CD4-positive, alpha-beta T cell treated with Interleukin-4 for 1 hour (primary cell): Measurements from ENCODE around the gene GPRC5C.
A peak's percentile ranks its signal among the peaks of the same experiment; 100 is the strongest.
"Not testable (repeated sequence)": the region's sequence is repeated elsewhere in the genome, so short reads cannot be mapped to it uniquely, and the experiment has no call there.

ENCODE experiments used
- DNase-seq, 2 donors: peaks; one replicate each; pipeline ENCODE4 v3.0.0-alpha.2; 2020 to 2022

The GPRC5C gene

DNA sequence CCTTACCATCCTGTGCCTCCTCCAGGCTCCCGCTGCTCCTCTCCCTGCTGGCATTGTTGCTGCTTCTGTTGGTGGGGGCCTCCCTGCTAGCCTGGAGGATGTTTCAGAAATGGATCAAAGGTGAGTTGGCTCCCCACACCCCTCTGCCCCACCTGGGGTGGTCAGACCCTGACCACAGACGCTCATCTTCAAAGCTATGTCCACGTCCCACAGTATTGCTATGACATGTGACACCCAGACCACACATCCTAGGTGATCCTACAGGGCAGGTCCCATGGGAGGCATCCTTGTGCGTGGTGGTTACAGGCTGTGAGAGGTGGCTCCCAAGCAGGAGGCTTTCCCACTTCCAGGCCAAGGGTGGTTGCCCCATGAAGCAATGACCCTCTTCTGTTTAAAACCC, 45.5 kb downstream of the GPRC5C start:
- DNase-seq: no peak

GRCh38 chr17:74478420-74479100, 46.7 kb downstream of the GPRC5C start:
- peak; percentile 43 to 60 for DNase-seq

DNA sequence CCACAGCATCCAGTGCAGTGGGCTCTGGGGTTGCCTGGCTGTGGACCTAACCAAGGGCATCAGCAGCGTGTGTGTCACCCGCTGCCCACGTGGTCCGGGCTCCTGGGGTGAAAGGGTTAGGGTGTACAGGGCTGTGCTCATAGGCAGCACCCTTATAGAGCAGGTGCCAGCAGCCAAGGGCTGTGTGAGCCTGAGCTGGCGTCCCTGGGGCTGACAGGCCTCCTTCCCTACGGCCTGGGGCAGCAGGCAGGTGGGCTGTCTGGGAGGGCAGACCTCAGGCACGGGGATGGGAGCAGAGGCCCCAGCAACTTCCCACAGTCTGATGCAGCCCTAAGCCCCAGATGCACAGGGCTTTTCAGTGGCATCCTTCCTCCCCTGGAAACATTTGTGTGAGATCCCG, 48.4 kb downstream of the GPRC5C start:
- no peak for DNase-seq

GRCh38 chr17:74481621-74482020, 49.7 kb downstream of the GPRC5C start:
- no peak for DNase-seq

DNA sequence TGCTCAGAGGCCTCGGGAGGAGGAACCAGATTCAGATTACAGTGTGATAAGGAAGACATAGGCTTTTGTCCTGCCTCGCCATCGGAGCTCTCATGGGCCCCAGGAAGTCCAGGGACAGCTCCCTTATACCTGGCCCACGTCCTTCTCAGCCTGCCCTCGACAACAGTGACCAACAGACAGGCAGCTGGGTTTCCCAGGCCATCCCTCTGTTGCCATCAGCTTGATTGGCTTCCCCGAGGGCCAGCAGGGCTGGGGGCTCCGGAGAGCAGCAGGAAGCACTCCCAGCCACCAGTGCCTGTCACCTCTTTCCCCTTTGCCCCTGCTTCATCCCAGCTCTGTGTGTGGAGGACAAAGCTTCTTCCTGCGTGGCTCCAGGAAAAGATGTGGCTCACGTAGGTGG, 52.2 kb downstream of the GPRC5C start:
- no peak for DNase-seq

DNA sequence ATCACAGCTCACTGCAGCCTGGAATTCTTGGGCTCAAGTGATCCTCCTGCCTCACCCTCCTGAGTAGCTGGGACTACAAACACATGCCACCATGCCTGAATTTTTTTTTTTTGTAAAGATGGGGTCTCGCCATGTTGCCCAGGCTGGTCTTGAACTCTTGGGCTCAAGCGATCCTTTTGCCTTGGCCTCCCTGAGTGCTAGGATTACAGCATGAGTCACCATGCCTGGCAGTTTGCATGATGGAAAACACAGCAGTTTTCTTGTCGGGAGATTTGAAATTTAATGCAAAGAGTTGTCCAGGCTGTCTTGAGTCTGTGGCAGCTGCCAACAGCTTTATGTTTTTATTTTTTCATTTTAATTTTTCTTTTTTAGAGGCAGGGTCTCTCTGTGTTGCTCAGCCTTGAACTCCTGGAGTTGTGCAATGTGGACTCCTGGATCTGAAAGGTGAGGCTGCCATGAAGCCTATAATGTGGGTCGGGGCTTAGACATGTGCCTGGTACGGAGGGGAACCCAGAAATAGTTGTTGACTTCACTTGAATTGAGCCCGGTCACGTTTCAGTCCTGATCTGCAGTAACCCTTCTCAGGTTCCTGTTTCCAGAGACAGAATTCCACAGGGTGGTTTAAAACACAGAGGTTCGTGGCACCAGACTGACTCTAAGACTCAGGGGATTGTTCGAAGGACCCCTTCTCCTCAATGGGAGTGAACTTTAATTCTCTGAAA, 53.3 kb downstream of the GPRC5C start:
- DNase-seq: no peak

DNA sequence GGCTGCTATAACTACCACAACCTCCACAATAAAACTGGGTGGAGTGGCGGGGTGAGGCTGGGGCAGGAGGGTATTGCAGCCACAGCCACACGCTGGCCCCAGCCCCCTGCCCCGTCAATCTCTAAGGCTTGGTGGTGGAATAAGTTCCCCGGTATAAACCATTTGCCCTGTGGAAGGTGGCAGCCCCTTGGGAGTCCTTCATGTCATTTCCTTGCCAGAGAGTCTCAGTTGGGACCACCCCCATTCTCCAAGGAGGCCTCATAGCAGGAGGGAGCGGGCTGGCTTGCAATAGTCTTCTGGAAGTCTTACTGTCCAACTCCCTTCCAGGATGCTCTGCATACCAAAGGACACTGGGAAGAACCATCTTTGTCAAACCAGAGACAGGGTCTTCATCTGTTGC, 54.0 kb downstream of the GPRC5C start:
- DNase-seq: no peak

GRCh38 chr17:74488276-74488675, 56.4 kb downstream of the GPRC5C start:
- not testable (repeated sequence) for DNase-seq

GRCh38 chr17:74490716-74491115, 58.8 kb downstream of the GPRC5C start:
- DNase-seq: no peak

- peak in 1 of 2 donors; percentile 52 for DNase-seq
These were observed 59.7 kb downstream of the GPRC5C start for GRCh38 chr17:74491626-74492025.

GRCh38 chr17:74493331-74493833, 61.5 kb downstream of the GPRC5C start:
- DNase-seq: peak; percentile 72 to 80
